Stimulated activated naive CD8-positive, alpha-beta T cell treated with anti-CD3 and anti-CD28 coated beads, Interleukin-15, amount 100 ng/mL, for 72 hours (primary cell): ENCODE data around the gene NHERF1.
A peak's percentile ranks its signal among the peaks of the same experiment; 100 is the strongest.

Source experiments
- ATAC-seq: fragments of 150-1000 bp; cut with Tn5 transposase; 2 replicates; pipeline ENCODE4 v1.10.0; 2021; ENCODE audit warnings: mild to moderate bottlenecking, moderate library complexity
- DNase-seq, 2 donors: peaks; one replicate each; pipeline ENCODE4 v3.0.0; 2021 to 2022
- H3K27ac Mint-ChIP-seq, 2 donors: one replicate each; pipeline ENCODE4 v1.8.0; 2022; ENCODE audit warnings: mild to moderate bottlenecking in 2 of 2, mixed read lengths in 2 of 2, moderate library complexity in 2 of 2
- H3K27me3 Mint-ChIP-seq: one replicate; pipeline ENCODE4 v1.8.0; 2022; ENCODE audit warnings: mixed read lengths
- H3K4me1 Mint-ChIP-seq: one replicate; pipeline ENCODE4 v1.8.0; 2022; ENCODE audit warnings: mild to moderate bottlenecking, mixed read lengths
- H3K4me3 Mint-ChIP-seq, 2 donors: one replicate each; pipeline ENCODE4 v1.8.0; 2022; ENCODE audit warnings: mild to moderate bottlenecking in 2 of 2, mixed read lengths in 2 of 2, moderate library complexity in 1 of 2
- H3K9me3 Mint-ChIP-seq, 2 donors: one replicate each; pipeline ENCODE4 v1.8.0; 2022; ENCODE audit warnings: mixed read lengths in 2 of 2

Gene NHERF1

DNA sequence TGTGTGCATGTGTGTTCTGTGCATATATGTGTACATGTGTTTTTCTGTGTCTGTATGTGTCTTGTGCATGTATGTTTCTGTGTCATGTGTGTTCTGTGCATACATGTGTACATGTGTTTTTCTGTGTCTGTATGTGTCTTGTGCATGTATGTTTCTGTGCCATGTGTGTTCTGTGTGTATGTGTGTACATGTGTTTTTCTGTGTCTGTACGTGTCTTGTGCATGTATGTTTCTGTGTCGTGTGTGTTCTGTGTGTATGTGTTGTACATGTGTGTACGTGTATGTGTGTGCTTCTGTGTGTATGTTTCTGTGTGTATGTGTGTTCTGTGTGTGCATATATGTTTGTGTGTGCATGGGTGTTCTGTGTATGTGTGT lies 19.7 kb upstream of the NHERF1 start:
- no peak overlapping the region for H3K27ac Mint-ChIP-seq
- H3K4me1 Mint-ChIP-seq = peaks cover 19% of the 10 kb centered on the region
- H3K4me3 Mint-ChIP-seq = no peak overlapping the region
- ATAC-seq (no peak), DNase-seq (no peak)
- H3K9me3 Mint-ChIP-seq = no peaks in the 10 kb centered on the region
- no peaks in the 10 kb centered on the region for H3K27me3 Mint-ChIP-seq

- Mint-ChIP-seq H3K9me3 (no peaks in the 10 kb centered on the region), H3K27ac (no peak overlapping the region), H3K4me1 (peaks cover 19% of the 10 kb centered on the region), H3K4me3 (no peak overlapping the region), H3K27me3 (peaks cover under 1% of the 10 kb centered on the region)
- DNase-seq = no peak
- no peak for ATAC-seq
Measured at GRCh38 chr17:74729368-74729767, 19.1 kb upstream of the NHERF1 start.

- ATAC-seq (no peak), DNase-seq (no peak)
- H3K27me3 Mint-ChIP-seq = peaks cover 6% of the 10 kb centered on the region
- H3K27ac Mint-ChIP-seq = no peak overlapping the region
- peaks cover 19% of the 10 kb centered on the region for H3K4me1 Mint-ChIP-seq
- no peak overlapping the region for H3K4me3 Mint-ChIP-seq
- H3K9me3 Mint-ChIP-seq = no peaks in the 10 kb centered on the region
Measured at GRCh38 chr17:74729866-74730265, 18.6 kb upstream of the NHERF1 start.

- H3K4me3 Mint-ChIP-seq = no peak overlapping the region
- peaks cover 7% of the 10 kb centered on the region for H3K27me3 Mint-ChIP-seq
- peak; percentile 93 for ATAC-seq
Measured at GRCh38 chr17:74730491-74731346, 17.7 kb upstream of the NHERF1 start.

DNA sequence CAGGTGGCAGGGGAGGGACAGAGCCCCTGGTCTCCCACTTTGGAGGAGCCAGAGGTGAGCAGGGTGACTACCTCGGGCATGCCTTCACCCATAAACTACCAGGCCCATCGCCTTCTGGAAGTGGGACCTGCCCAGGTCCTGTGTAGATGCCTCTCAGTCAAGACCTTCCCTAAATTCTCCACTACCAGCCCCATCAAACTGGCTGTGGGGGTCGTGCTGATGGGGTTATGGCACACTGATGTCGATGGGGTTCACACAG lies 17.2 kb upstream of the NHERF1 start:
- no peak for DNase-seq
- H3K9me3 Mint-ChIP-seq = no peaks in the 10 kb centered on the region
- peak; percentile 1 for ATAC-seq
- no peak overlapping the region for H3K4me3 Mint-ChIP-seq
- no peak overlapping the region for H3K27ac Mint-ChIP-seq
- H3K4me1 Mint-ChIP-seq = peaks cover 22% of the 10 kb centered on the region
- H3K27me3 Mint-ChIP-seq = peaks cover 11% of the 10 kb centered on the region

More at GRCh38 chr17:74730491-74731346, 17.7 kb upstream of the NHERF1 start:
- peak; percentile 63 to 83 for DNase-seq
- Mint-ChIP-seq H3K27ac (no peak overlapping the region), H3K9me3 (no peaks in the 10 kb centered on the region), H3K4me1 (peaks cover 19% of the 10 kb centered on the region)

DNA sequence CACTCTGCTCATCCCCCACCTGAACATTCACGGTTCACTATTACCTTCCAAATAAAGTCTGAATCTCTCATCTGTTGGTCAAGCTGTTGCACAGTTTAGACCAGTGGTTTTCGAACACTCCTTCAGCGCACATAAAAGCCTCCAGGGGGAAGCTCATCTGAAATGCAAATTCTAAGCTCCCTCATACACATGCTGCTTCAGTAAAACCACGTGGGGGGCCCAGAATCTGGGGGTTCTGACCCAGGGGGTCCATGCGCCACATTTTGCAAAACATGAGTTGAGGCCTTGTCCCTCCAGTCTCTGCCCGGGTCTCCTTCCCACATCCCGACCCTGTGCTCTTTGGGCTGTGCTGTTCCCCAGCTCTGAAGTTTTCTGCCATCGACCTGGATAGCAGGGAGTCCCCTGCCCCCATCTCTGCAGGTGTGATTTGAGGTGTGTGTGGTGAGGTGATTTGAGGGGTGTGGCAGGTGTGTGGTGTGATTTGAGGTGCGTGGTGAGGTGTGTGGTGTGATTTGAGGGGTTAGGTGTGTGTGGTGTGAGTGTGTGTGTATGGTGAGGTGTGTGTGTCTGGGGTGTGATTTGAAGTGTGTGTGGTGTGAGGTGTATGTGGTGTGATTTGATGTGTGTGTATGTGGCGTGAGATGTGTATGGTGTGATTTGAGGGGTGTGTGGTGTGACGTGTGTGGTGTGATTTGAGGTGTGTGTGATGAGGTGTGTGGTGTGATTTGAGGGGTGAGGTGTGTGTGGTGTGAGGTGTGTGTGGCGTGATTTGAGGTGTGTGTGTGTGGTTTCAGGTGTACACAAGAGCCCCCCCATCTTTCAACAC lies 16.2 kb upstream of the NHERF1 start:
- no peak for DNase-seq
- H3K27me3 Mint-ChIP-seq = peaks cover 15% of the 10 kb centered on the region

DNA sequence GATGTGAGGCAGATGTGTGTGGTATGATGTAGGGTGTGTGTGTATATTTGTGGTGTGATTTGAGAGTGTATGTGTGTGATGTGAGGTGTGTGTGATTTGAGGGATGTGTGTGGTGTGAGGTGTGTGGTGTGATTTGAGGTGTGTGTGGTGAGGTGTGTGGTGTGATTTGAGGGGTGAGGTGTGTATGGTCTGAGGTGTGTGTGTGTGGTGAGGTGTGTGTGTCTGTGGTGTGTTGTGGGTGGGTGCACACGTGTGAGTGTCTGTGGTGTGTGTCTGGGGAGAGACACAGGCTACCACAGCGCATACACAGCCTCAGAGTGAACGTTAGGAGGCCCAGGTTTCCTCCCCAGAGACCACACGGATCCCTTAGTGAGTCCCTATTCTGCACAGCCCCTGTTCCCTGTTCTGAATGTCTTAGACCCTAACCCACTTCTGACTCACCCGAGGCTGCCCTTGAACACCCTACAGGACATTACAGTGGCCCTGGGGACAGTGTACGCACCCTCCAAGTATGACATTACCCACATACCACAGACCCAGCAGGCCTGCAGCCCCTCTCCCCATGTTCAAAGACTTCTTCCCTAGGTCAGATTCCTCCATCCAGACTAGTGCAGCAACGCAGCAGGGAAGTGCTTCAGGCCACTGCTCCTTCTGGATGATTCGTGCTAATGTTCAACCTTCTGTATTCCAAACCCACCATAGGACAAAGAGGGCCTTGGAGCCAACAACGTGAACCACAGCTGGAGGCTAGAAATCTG lies 14.9 kb upstream of the NHERF1 start:
- ATAC-seq (no peak), DNase-seq (peak in 1 of 2 donors; percentile 39)
- Mint-ChIP-seq H3K27me3 (peaks cover 15% of the 10 kb centered on the region), H3K4me1 (peaks cover 33% of the 10 kb centered on the region), H3K9me3 (no peaks in the 10 kb centered on the region), H3K27ac (no peak overlapping the region), H3K4me3 (no peak overlapping the region)

More for the DNA sequence above, 16.2 kb upstream of the NHERF1 start:
- no peak overlapping the region for H3K4me3 Mint-ChIP-seq
- no peaks in the 10 kb centered on the region for H3K9me3 Mint-ChIP-seq
- H3K4me1 Mint-ChIP-seq = peaks cover 26% of the 10 kb centered on the region
- ATAC-seq = no peak
- no peak overlapping the region for H3K27ac Mint-ChIP-seq

GRCh38 chr17:74734256-74734655 lies 14.2 kb upstream of the NHERF1 start:
- Mint-ChIP-seq H3K4me3 (no peak overlapping the region), H3K27ac (no peak overlapping the region), H3K4me1 (peaks cover 40% of the 10 kb centered on the region), H3K27me3 (peaks cover 15% of the 10 kb centered on the region), H3K9me3 (no peaks in the 10 kb centered on the region)
- ATAC-seq (no peak), DNase-seq (peak in 1 of 2 donors; percentile 54)

DNA sequence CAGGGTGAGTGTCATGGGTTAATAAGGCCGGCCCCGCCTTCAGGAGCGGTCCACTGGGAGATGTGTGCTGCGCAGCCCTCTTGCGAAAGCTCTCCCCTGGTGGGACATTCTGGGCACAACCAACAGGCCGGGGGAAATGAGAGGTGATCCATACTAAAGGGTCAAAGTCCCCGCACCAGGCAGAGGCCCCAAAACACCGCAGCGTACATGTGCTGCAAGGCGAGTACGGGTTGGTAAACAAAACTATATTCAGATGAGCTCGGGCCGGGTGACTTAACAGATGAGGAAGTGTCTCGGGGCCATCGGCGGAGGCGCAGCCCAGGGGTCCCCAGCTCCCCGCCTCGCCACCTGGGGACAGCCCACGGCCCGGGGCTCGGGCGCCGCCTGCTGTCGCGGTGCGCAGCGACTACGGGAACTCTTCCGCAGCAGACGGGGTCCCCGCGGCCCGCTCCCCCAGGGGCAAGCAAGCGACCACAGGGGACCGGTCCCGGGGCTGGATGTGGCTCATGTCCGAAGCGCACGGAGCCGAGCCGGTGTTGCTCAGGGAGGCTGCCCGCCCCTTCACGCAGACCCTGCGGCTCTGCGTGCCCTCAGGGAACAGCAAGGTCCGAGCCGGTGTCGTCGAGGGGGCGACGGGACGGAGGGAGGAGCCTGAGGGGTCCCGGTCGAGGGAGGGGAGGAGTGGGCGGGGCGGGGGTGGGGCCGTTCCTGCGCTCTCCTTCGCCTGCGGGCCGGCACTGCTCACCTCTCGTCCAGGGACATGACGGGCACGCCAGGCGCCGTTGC lies 11.7 kb upstream of the NHERF1 start, which contains the start of gene RAB37:
RAB37 (plus strand) TSS at position 744 of the 786 bp plus-strand sequence; CDS start at position 761, 17 bp downstream.
- no peaks in the 10 kb centered on the region for H3K9me3 Mint-ChIP-seq
- H3K4me1 Mint-ChIP-seq = peaks cover 46% of the 10 kb centered on the region
- H3K27me3 Mint-ChIP-seq = peaks cover 15% of the 10 kb centered on the region
- peak; percentile 39 for ATAC-seq
- DNase-seq = peak; percentile 64 to 67
- H3K27ac Mint-ChIP-seq = peak within 1 kb of the TSS; percentile 57 to 74
- H3K4me3 Mint-ChIP-seq = peak within 1 kb of the TSS; percentile 87 to 88

- H3K27me3 Mint-ChIP-seq = peaks cover 15% of the 10 kb centered on the region
- H3K27ac Mint-ChIP-seq = peak overlapping the region; percentile 57 to 74
- DNase-seq (peak; percentile 55 to 60), ATAC-seq (peak; percentile 18)
- H3K4me1 Mint-ChIP-seq = peaks cover 53% of the 10 kb centered on the region
- no peaks in the 10 kb centered on the region for H3K9me3 Mint-ChIP-seq
- peak overlapping the region; percentile 87 to 88 for H3K4me3 Mint-ChIP-seq
Measured at GRCh38 chr17:74737299-74738050, 11.0 kb upstream of the NHERF1 start.

DNA sequence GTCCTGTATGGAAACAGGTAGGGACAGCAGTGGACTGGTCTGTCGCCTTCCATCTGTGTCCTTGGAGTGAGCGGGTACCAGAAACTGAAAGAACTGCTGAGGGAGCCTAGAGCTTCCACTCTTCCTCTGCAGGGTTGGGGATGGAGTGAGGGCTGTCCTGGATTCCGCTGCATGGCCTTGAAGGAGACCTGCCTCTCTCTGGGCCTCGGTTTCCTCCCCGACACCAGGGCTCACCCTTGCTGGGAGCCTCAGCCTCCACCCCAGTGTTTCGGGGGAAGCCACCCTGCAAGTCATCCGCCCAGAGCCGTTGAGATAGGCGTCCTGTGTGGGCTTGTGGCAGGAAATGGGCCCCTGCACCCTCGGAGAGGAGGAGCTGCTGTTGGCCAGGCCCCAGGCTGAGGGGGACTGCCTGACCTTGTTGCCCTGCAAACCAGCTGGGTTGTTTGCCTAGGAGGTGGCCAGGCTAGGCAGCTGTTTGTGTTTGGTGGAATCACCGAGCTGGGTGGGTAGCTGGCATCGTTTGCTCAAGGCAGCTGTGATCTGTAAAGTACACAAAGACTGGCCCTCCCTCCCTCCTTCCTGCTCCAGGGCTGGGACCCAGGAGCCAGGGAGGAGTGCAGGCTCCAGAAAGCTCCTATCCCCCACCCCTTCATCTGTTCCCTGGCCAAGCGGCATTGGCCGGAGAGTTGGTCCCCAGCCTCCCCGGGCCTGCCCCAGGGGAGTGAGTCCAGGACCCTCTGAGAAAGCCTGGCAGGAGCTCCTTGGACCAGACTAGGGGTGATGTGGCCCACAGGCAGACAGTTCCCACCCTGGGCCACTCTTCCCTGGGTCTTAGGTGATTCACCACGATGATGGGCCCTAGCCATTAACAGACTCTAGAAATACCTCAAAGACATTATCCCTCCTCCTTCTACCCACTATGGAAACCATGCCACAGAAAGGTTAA lies 10.1 kb upstream of the NHERF1 start:
- H3K27ac Mint-ChIP-seq = peak overlapping the region; percentile 27 to 57
- H3K4me3 Mint-ChIP-seq = peak overlapping the region; percentile 87 to 88
- peaks cover 62% of the 10 kb centered on the region for H3K4me1 Mint-ChIP-seq
- peak; percentile 85 to 93 for DNase-seq
- H3K27me3 Mint-ChIP-seq = peaks cover 15% of the 10 kb centered on the region
- peak; percentile 89 for ATAC-seq
- peaks cover 0 to 2% of the 10 kb centered on the region in 2 donors for H3K9me3 Mint-ChIP-seq

DNA sequence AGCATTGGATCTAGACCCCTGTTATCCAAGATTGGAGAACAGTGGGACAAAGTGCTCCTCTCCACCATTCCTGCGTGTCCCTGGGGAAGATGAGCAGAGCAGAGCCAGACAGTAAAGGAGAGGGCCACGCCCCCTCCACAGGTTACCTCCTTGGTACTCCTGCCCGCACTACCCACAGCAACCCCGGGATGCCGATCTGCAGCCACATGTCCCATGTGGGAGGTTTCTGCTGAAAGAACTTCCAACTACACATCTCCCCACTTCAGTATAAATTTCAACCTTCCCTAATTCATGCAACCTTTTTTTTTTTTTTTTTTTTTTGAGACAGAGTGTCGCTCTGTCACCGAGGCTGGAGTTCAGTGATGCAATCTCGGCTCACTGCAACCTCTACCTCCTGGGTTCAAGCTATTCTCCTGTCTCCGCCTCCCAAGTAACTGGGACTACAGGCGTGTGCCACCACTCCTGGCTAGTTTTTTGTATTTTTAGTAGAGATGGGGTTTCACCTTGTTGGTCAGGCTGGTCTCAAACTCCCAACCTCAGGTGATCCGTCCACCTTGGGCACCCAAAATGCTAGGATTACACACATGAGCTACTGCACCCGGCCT lies 9.1 kb upstream of the NHERF1 start:
- Mint-ChIP-seq H3K27me3 (peaks cover 15% of the 10 kb centered on the region), H3K27ac (peak overlapping the region in 1 of 2 donors; percentile 72), H3K4me1 (peaks cover 72% of the 10 kb centered on the region), H3K4me3 (peak overlapping the region; percentile 87 to 88), H3K9me3 (peaks cover 5 to 11% of the 10 kb centered on the region in 2 donors)
- DNase-seq (peak in 1 of 2 donors; percentile 38), ATAC-seq (no peak)

DNA sequence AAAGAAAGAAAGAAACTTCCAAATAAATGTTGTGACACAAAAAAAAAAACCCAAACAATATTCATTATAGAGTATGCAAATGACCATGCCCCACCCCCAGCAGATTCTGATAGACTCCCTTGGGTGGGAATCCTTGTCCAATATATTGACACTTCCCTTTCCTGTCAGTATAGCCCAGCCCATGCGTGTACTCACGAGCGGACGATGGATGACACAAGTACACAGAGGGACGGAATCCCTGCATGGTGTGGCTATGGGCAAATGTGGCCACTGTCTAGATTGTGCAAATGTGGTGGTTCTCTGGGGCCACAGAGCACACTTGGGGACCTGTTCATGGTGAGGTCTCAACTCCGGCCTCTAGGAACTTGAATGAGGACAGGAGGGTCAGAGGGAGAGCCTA lies 8.3 kb upstream of the NHERF1 start:
- H3K27ac Mint-ChIP-seq = no peak overlapping the region
- peak overlapping the region in 1 of 2 donors; percentile 6 for H3K4me3 Mint-ChIP-seq
- DNase-seq (no peak), ATAC-seq (no peak)
- peaks cover 5 to 11% of the 10 kb centered on the region in 2 donors for H3K9me3 Mint-ChIP-seq
- H3K4me1 Mint-ChIP-seq = peaks cover 79% of the 10 kb centered on the region
- H3K27me3 Mint-ChIP-seq = peaks cover 8% of the 10 kb centered on the region
